Erythroblast (primary cell): Measurements from ENCODE around the gene HOXD9.

ENCODE experiments used
- GATA1 ChIP-seq: IDR thresholded peaks from 2 replicates; pipeline ENCODE4 v1.6.1; 2011; ENCODE audit warnings: low read depth, mild to moderate bottlenecking, control low read depth, low read length, moderate library complexity
- POLR2A ChIP-seq: IDR thresholded peaks from 2 replicates; pipeline ENCODE4 v1.6.1; 2011; ENCODE audit warnings: mild to moderate bottlenecking, low read length

- TF ChIP-seq POLR2A = no peak
- TF ChIP-seq GATA1 = no peak
Observed at GRCh38 chr2:176148751-176149421, 26.4 kb downstream of the HOXD9 start.
